GM12801 (cell line): ENCODE data around the gene ZBTB20.

Experiments
- CTCF ChIP-seq: IDR thresholded peaks from one replicate; pipeline ENCODE4 v1.5.1; 2011; ENCODE audit warnings: control low read depth; ENCODE audit not compliant: insufficient read length; ENCODE audit errors: extremely low read depth

Gene ZBTB20

GRCh38 chr3:115062412-115062956 lies 84.6 kb downstream of the ZBTB20 start:
- no peak for TF ChIP-seq CTCF

- TF ChIP-seq CTCF: no peak
Observed at GRCh38 chr3:115062009-115062408, 85.1 kb downstream of the ZBTB20 start.

GRCh38 chr3:115052906-115053305 lies 94.2 kb downstream of the ZBTB20 start:
- no peak for TF ChIP-seq CTCF

- TF ChIP-seq CTCF: no peak
Observed at GRCh38 chr3:115042351-115042750, 104.7 kb downstream of the ZBTB20 start.

GRCh38 chr3:115040673-115041286 lies 106.3 kb downstream of the ZBTB20 start:
- no peak for TF ChIP-seq CTCF

- no peak for TF ChIP-seq CTCF
Observed at GRCh38 chr3:115040246-115040645, 106.8 kb downstream of the ZBTB20 start.

GRCh38 chr3:115038817-115039216 lies 108.3 kb downstream of the ZBTB20 start:
- no peak for TF ChIP-seq CTCF
